LoVo (cell line): ENCODE results near the gene UQCRH.
"Not testable (repeated sequence)": the region's sequence is repeated elsewhere in the genome, so short reads cannot be mapped to it uniquely, and the experiment has no call there.

Experiments used
- DNase-seq: peaks from one replicate; pipeline ENCODE4 v3.0.0-alpha.2; 2016; ENCODE audit warnings: low spot score

Gene UQCRH

GRCh38 chr1:46300673-46301405, 2.7 kb upstream of the UQCRH start:
- no peak for DNase-seq

- no peak for DNase-seq
Measured at GRCh38 chr1:46301406-46301807, 2.1 kb upstream of the UQCRH start.

DNA sequence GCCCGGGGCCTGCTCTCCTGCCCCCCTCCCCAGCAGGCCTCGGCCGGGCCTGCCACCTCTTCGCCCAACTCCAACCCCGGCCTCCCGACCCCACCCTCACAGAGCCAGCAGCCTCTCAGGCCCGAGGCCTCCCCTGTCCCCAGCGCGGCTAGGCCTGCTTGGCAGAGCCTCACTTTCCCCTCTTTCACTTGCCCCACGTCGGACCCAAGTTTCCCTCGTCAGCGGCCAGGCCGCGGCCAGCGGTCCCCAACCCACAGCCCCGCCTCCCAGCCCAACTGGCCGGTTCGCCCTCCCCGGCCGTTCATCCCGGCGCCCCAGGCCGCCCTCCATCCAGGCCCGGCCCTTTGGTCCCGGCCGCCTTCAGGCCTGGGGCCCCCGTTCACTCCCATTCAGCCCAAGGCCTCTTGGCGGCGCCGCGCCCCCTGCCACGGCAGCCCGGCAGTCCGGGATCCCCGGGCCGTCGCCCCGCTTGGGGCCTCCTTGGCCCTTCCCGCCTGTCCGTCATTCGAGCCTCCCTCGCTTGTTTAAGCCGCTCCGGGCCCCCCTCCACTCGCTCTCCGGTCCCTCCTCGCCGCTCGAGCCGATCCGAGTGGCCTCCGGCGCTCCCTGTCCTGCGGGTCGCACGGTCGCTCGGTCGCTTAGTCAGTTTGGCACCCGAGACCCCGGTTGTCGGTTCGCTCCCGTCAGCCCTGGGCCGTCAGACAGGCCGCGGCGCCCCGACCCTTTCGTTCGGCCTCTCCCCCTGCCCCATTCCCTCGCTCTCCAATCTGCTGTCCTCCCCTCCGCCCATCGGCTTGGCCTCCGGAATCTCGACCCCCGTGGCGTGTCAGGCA, 1.5 kb upstream of the UQCRH start:
- peak; percentile 25 for DNase-seq

DNA sequence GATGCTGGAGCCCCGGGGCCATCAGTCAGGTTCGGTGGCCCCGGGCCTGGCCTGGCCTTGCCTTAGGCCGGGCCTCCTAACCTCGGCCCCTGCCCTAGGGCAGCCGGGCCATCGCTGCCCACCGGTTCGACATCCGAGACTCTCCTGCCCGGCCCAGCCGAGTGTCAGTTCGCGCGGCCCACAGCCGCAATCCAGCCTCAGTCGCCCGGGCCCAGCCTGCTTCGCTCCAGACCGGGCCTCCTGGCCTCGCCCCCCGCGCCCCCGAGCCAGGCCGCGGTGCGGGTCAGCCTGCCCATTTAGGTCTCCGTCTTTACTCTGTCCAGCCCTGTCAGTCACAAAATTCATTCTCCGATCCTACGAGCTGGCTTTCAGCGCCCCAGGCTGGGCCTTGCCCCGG, 859 bp upstream of the UQCRH start:
- DNase-seq: peak; percentile 9

- DNase-seq: no peak
Measured at GRCh38 chr1:46303872-46304326, 401 bp downstream of the UQCRH start.

GRCh38 chr1:46306159-46306530, 2.6 kb downstream of the UQCRH start:
- DNase-seq: no peak

GRCh38 chr1:46309401-46310159, 6.1 kb downstream of the UQCRH start:
- no peak for DNase-seq

DNA sequence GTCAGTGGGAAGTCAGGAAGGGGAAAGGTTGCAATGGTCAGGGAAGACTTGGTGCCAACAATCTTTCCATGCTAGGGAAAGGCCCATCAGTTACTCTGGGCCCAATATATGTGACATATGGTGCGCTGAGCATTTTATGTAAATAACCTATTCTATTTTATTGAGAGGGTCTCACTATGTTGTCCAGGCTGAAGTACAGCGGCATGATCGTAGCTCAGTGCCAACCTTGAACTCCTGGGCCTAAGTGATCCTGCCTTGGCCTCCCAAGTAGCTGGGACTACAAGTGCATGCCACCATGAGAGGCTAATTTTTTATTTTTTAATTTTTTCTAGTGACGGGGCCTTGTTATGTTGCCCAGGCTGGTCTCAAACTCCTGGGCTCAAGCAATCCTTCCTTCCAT, 6.8 kb downstream of the UQCRH start:
- DNase-seq: no peak

- no peak for DNase-seq
Measured at GRCh38 chr1:46315669-46316403, 12.3 kb downstream of the UQCRH start.

DNA sequence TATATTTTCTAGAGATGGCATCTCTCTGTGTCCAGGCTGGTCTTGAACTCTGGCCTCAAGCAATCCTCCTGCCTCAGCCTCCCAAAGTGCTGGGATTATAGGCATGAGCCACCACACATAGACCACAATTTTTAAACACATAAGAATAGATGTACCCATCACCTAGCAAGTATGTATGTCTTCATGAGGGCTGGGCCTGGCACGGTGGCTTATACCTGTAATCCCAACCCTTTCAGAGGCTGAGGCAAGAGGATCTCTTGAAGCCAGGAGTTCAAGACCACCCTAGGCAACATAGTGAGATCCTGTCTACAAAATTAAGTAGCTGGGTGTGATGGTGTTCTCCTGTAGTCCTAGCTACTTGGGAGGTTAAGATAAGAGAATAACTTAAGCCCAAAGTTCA, 13.8 kb downstream of the UQCRH start:
- no peak for DNase-seq

- DNase-seq: not testable (repeated sequence)
Measured at GRCh38 chr1:46319301-46319700, 15.8 kb downstream of the UQCRH start.

DNA sequence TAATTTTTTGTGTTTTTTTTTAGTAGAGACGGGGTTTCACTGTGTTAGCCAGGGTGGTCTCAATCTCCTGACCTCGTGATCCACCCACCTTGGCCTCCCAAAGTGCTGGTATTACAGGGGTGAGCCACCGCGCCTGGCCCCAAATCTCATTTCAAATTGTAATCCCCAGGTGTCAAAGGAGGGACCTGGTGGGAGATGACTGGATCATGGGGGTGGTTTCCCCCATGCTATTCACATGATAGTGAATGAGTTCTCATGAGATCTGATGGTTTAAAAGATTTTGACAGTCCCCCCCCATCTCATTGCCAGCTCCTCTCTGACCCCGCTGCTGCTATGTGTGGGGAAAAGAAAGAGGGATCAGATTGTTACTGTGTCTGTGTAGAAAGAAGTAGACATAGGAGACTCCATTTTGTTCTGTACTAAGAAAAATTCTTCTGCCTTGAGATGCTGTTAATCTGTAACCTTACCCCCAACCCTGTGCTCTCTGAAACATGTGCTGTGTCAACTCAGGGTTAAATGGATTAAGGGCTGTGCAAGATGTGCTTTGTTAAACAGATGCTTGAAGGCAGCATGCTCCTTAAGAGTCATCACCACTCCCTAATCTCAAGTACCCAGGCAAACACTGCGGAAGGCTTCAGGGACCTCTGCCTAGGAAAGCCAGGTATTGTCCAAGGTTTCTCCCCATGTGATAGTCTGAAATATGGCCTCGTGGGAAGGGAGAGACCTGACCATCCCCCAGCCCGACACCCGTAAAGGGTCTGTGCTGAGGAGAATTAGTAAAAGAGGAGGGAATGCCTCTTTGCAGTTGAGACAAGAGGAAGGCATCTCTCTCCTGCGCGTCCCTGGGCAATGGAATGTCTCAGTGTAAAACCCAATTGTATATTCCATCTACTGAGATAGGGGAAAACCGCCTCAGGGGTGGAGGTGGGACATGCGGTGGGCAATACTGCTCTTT, 16.7 kb downstream of the UQCRH start:
- DNase-seq: not testable (repeated sequence)

- not testable (repeated sequence) for DNase-seq
Measured at GRCh38 chr1:46322191-46322590, 18.7 kb downstream of the UQCRH start.

DNA sequence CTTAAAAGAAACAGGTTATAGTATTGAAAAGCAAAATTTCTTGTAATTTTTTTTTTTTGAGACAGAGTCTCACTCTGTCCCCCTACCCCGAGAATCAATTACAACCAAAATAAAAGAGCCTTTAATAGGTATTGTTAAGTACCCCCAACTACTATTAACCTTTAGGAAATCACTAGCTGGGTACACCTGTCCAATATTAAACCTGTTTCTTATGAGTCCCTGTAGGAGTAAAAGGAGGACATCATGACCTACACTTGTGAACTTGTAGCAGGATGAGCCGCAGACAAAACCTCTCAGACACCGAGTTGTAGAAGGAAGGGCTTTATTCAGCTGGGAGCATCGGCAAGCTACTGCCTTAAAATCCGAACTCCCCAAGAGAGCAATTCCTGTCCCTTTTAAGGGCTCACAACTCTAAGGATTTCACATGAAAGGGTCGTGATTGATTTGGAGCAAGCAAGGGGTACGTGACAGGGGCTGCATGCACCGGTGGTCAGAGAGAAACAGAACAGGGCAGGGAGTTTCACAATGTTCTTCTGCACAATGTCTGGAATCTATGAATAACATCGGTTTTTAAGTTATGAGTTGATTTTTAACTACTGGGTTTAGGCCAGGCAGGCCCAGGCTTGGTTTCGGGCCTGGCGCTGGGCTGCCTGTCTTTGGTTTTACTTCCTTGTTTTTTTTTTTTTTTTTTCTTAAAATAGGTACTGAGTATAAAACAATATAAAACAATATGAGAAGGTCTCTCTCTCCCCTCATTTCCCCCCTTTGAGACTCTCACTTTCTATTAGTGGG, 22.0 kb downstream of the UQCRH start:
- not testable (repeated sequence) for DNase-seq

GRCh38 chr1:46328182-46328581, 24.7 kb downstream of the UQCRH start:
- not testable (repeated sequence) for DNase-seq

DNA sequence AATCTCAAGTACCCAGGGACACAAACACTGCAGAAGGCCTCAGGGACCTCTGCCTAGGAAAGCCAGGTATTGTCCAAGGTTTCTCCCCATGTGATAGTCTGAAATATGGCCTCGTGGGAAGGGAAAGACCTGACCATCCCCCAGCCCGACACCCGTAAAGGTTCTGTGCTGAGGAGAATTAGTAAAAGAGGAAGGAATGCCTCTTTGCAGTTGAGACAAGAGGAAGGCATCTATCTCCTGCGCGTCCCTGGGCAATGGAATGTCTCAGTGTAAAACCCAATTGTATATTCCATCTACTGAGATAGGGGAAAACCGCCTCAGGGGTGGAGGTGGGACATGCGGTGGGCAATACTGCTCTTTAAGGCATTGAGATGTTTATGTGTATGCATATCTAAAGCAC, 26.3 kb downstream of the UQCRH start:
- not testable (repeated sequence) for DNase-seq

GRCh38 chr1:46330381-46330780, 26.9 kb downstream of the UQCRH start:
- DNase-seq: not testable (repeated sequence)

- not testable (repeated sequence) for DNase-seq
Measured at GRCh38 chr1:46331786-46332540, 28.5 kb downstream of the UQCRH start.
